ENCODE measurements around the gene ARAP2.

DNA sequence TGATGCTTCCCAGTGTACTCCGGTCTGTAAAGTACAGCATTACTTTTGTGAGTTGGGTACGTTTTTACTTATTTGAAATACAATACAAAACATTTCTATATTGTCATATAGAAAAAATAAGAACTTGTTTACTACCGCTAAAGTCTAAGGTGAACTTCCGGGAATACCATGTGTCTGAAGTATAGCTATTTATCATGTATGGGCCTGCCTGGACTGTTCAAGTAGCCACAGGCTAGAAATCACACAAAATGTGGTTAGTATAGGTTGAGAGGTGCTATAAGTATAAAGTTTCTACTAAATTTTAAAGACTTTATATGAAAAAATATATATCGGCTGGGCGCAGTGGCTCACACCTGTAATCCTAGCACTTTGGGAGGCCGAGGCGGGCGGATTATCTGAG, 152.3 kb downstream of the ARAP2 start:
- no peak for TF ChIP-seq CTCF (IDR thresholded peaks at IDR 0.05; ENCODE audit: borderline replicate concordance, extremely low read depth, low read length, poor library complexity, severe bottlenecking)
- TF ChIP-seq EZH2 (IDR thresholded peaks at IDR 0.05; ENCODE audit: borderline replicate concordance, low read depth, low read length, severe bottlenecking): no peak

Measured in DND-41 (cell line).